ENCODE results near the gene MPZL3.

MPZL3 gene

GRCh38 chr11:118243161-118243560, 9.0 kb downstream of the MPZL3 start:
- Histone ChIP-seq H3K27me3 (no peaks in the 10 kb centered on the region), H3K36me3 (peaks cover 7% of the 10 kb centered on the region), H3K4me1 (ENCODE audit: control insufficient read depth in 1 of 2, insufficient read depth in 1 of 2, low read depth in 1 of 2, low read length in 1 of 2) (peaks cover 97% of the 10 kb centered on the region in 2 experiments), H3K9me3 (no peaks in the 10 kb centered on the region), H3K27ac (peak overlapping the region; percentile 91), H3K4me3 (ENCODE audit: low read depth in 1 of 2, low read length in 1 of 2) (no peak overlapping the region)
- TF ChIP-seq, protein P1, sequence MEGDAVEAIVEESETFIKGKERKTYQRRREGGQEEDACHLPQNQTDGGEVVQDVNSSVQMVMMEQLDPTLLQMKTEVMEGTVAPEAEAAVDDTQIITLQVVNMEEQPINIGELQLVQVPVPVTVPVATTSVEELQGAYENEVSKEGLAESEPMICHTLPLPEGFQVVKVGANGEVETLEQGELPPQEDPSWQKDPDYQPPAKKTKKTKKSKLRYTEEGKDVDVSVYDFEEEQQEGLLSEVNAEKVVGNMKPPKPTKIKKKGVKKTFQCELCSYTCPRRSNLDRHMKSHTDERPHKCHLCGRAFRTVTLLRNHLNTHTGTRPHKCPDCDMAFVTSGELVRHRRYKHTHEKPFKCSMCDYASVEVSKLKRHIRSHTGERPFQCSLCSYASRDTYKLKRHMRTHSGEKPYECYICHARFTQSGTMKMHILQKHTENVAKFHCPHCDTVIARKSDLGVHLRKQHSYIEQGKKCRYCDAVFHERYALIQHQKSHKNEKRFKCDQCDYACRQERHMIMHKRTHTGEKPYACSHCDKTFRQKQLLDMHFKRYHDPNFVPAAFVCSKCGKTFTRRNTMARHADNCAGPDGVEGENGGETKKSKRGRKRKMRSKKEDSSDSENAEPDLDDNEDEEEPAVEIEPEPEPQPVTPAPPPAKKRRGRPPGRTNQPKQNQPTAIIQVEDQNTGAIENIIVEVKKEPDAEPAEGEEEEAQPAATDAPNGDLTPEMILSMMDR (IDR thresholded peaks at IDR 0.05), result no peak

DNA sequence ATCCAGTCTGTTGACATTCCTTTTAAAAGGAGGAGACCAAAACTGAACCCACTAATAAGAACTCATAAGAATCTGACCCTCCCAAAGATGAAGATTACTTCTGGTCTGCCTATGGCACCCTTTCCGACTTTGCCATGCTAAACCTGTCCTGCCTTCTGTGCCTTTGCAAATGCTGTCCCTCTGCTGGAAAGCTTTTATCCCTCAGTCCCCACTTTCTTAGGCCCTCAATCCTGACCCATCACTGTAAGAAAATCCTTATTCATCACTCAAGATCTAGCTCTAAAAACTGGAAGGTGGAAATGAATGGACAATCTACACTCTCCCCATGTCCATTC, 10.4 kb downstream of the MPZL3 start:
- Histone ChIP-seq H3K36me3 (peaks cover 10% of the 10 kb centered on the region), H3K27me3 (no peaks in the 10 kb centered on the region), H3K4me3 (ENCODE audit: low read depth in 1 of 2, low read length in 1 of 2) (peak overlapping the region; percentile 65 to 68), H3K4me1 (ENCODE audit: control insufficient read depth in 1 of 2, insufficient read depth in 1 of 2, low read depth in 1 of 2, low read length in 1 of 2) (peaks cover 97 to 98% of the 10 kb centered on the region in 2 experiments), H3K9me3 (no peaks in the 10 kb centered on the region), H3K27ac (peak overlapping the region; percentile 91)
- TF ChIP-seq, protein P1 (IDR thresholded peaks at IDR 0.05), result no peak

GRCh38 chr11:118240999-118241763, 11.0 kb downstream of the MPZL3 start:
- Histone ChIP-seq H3K27me3 (no peaks in the 10 kb centered on the region), H3K4me1 (ENCODE audit: control insufficient read depth in 1 of 2, insufficient read depth in 1 of 2, low read depth in 1 of 2, low read length in 1 of 2) (peaks cover 98% of the 10 kb centered on the region in 2 experiments), H3K4me3 (ENCODE audit: low read depth in 1 of 2, low read length in 1 of 2) (peak overlapping the region; percentile 65 to 68), H3K36me3 (peaks cover 14% of the 10 kb centered on the region), H3K9me3 (no peaks in the 10 kb centered on the region), H3K27ac (peak overlapping the region; percentile 91)
- TF ChIP-seq, protein P1 (IDR thresholded peaks at IDR 0.05), result peak; percentile 7

DNA sequence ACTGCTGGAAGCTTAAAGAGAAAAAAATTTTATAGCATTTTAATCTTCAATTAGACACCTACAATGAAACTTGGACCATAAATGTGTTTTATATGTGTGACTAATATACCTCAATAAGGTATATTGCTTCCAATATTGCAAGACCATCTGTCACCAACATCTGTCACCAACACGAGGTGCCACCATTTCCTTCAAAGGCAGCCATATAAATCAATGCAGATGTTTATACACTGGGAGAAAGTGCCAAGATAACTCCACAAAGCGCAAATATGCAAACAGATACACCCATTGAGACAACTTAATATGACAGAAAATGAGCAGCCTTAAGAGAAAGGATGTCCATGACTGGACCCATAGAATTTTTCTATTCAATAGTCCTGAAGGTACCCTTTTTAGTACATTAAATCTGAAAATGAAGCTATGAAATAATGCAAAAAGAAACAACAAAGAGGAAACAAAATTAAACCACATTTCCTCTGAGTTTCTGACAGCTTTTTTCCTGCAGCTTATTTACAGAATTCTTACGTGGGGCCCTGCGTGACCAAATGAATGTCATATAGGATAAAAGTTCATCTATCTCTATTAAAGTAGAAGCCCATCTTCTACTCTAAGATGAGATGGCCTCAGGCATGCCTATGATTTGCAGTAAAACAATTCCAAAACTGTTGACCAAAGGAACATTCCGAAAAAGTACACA, 12.5 kb downstream of the MPZL3 start:
- Histone ChIP-seq H3K27ac (peak overlapping the region; percentile 91), H3K36me3 (peaks cover 29% of the 10 kb centered on the region), H3K27me3 (no peaks in the 10 kb centered on the region), H3K9me3 (no peaks in the 10 kb centered on the region), H3K4me3 (ENCODE audit: low read depth in 1 of 2, low read length in 1 of 2) (peak overlapping the region; percentile 65 to 68), H3K4me1 (ENCODE audit: control insufficient read depth in 1 of 2, insufficient read depth in 1 of 2, low read depth in 1 of 2, low read length in 1 of 2) (peaks cover 97 to 100% of the 10 kb centered on the region in 2 experiments)
- TF ChIP-seq, protein P1 (IDR thresholded peaks at IDR 0.05), result no peak

DNA sequence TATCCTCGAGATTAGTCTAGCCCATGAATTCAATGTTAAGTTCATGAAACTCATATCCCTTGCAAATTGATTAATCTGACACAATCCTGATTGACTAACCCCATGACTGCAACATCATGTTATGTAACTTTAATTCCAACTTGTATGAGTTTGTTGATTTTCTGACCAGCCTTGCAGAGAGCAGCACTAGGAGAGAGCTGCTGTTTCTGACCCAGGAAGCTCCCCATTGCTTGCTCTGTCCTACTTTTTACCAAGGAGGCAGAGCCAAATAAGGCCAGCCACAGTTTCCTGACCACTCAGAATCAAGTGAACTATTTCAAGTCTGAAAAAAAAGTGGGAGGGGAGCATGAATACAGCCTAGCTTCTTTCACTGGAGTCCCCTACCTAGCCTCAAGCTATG, 13.2 kb downstream of the MPZL3 start:
- peaks cover 36% of the 10 kb centered on the region for H3K36me3 ChIP-seq
- H3K4me1 ChIP-seq (ENCODE audit: control insufficient read depth in 1 of 2, insufficient read depth in 1 of 2, low read depth in 1 of 2, low read length in 1 of 2), result peaks cover 97 to 100% of the 10 kb centered on the region in 2 experiments
- H3K9me3 ChIP-seq, result no peaks in the 10 kb centered on the region
- TF ChIP-seq, protein P1 (IDR thresholded peaks at IDR 0.05), result no peak
- H3K4me3 ChIP-seq (ENCODE audit: low read depth in 1 of 2, low read length in 1 of 2), result peak overlapping the region; percentile 65 to 68
- no peaks in the 10 kb centered on the region for H3K27me3 ChIP-seq
- H3K27ac ChIP-seq, result peak overlapping the region; percentile 91

All from neutrophil (primary cell).